Putamen (tissue), 1 donor: ENCODE measurements around the gene SLC9A5.

Experiments
- DNase-seq: peaks from one replicate; pipeline ENCODE4 v3.0.0-alpha.2; 2016; ENCODE audit warnings: low spot score

SLC9A5 gene

DNA sequence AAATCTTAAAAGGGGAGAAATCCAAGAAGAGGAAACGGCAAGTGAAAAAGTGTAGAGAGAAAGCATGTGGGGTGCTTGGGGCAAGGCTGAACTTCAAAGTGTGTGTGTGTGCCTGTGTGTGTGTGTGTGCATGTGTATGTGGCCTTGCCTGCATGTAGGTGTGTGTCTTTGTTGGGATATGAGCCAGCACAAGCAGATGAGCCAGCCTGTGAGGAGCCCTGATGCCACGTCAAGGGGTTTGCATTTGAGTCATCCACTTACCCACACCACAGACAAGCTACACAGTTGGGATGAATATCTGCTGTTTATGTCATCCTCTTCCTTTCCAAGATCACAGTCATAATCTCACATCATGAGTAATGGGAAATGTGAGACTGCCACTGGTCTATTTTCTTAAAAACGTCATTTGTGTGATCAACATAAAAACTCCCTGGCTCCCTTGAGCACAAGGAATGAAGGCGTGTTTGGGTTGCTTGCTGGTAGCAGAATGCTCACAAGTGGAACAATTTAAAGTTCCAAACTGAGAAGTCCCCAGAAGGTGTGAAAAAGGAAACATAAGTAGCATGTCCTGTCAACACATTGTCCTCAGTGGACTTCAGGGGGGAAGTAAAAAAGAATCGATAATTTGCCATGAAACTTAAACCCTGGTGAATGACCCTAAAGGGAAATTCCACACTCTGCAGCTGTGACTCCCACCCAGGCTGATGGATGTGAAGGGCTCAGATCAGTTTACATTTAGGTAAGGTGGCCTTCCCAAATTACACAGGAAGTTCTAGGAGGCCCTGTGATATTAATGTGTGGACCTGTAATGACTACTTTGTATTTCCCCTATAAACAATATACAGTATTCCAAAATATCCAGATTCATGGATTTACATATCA, 63.1 kb downstream of the SLC9A5 start:
- DNase-seq = no peak

DNA sequence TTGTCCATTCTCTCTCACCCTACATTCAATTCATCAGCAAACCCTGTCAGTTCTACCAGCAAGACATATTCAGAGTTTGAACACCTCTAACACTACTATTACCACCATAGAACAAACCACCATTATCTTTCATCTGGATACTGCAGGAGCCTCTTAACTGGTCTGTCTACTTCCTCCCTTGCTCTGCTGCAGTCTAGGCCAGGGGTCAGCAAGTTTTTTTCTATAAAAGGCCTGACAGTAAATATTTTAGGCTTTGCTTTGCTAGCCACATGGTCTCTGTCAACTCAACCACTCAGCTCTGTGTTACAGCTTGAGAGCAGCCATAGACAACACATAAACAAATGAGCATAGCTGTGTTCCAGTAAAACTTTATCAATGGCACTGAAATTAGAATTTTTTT, 63.9 kb downstream of the SLC9A5 start:
- DNase-seq = no peak

DNA sequence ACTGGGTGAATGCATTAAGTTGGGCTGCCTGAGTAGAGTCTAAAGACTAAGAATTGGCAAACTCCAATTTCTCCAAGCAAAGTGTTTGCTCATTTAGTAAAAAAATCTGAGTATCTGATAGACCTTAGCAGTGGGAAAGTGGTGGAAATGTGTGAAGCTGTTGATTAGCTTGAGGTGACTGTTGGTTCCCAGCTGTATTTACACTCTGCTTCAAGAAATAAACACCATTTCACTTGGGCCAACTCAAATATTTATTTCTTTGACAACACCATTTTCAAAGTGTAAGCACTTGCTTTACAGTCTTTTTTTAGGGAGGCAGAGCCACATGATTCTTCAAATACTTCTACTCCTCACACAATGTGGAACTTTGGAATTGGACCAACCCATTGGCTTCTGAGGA, 69.1 kb downstream of the SLC9A5 start:
- DNase-seq = no peak
